GM12875 (cell line): ENCODE measurements around the gene TMBIM4.
A peak's percentile ranks its signal among the peaks of the same experiment; 100 is the strongest.

Experiments used
- H3K4me3 ChIP-seq: one replicate; pipeline ENCODE4 v1.5.1; 2011; ENCODE audit warnings: low read depth, low read length, control low read depth
- CTCF ChIP-seq: IDR thresholded peaks from 2 replicates; pipeline ENCODE4 v1.5.1; 2011; ENCODE audit warnings: low read depth, mild to moderate bottlenecking, control low read depth, inconsistent platforms, low read length, moderate library complexity, borderline replicate concordance; ENCODE audit not compliant: insufficient read depth

Gene TMBIM4

GRCh38 chr12:66087365-66087943 is 82.3 kb downstream of the TMBIM4 start:
- no peak overlapping the region for H3K4me3 ChIP-seq
- TF ChIP-seq CTCF = peak; percentile 65

GRCh38 chr12:66085998-66086397 is 83.8 kb downstream of the TMBIM4 start:
- no peak overlapping the region for H3K4me3 ChIP-seq
- TF ChIP-seq CTCF = no peak
